ENCODE data around the gene TBATA. TPM values are rescaled to one million over a fixed set of nuclear protein-coding genes. Genes with fewer than 3 reads are reported as not detected.
"Not testable (repeated sequence)": the region's sequence is repeated elsewhere in the genome, so short reads cannot be mapped to it uniquely, and the experiment has no call there.

The TBATA gene
- total RNA-seq, 3 donors from 2014 or later = not detected

- no peak for DNase-seq (ENCODE audit: low spot score in 2 of 2)
- Histone ChIP-seq H3K27ac (no peak overlapping the region), H3K27me3 (no peaks in the 10 kb centered on the region), H3K4me3 (no peak overlapping the region), H3K4me1 (no peaks in the 10 kb centered on the region), H3K9me3 (peaks cover 0 to 10% of the 10 kb centered on the region in 2 donors), H3K36me3 (no peaks in the 10 kb centered on the region)
- TF ChIP-seq POLR2A (IDR thresholded peaks at IDR 0.05) (no peak), POLR2AphosphoS5 (IDR thresholded peaks at IDR 0.05) (no peak), CTCF (IDR thresholded peaks at IDR 0.05) (no peak)
- intact Hi-C loops (cut with DNase I; ENCODE audit: low total_unique reads) = no loop called here
Measured at GRCh38 chr10:70769121-70769520, 16.1 kb downstream of the TBATA start.

GRCh38 chr10:70768026-70768685 is 17.0 kb downstream of the TBATA start:
- H3K9me3 ChIP-seq; H3K27ac ChIP-seq; intact Hi-C loops (cut with DNase I; ENCODE audit: low total_unique reads); H3K36me3 ChIP-seq; H3K4me3 ChIP-seq; H3K4me1 ChIP-seq; H3K27me3 ChIP-seq: not testable (repeated sequence)
- DNase-seq (ENCODE audit: low spot score in 2 of 2) = peak in 1 of 2 donors; percentile 35

GRCh38 chr10:70765794-70766594 is 19.2 kb downstream of the TBATA start:
- TF ChIP-seq POLR2A (IDR thresholded peaks at IDR 0.05) (no peak), POLR2AphosphoS5 (IDR thresholded peaks at IDR 0.05) (no peak), CTCF (IDR thresholded peaks at IDR 0.05) (no peak)
- peak in 1 of 2 donors; percentile 41 for DNase-seq (ENCODE audit: low spot score in 2 of 2)
- no peaks in the 10 kb centered on the region for H3K27me3 ChIP-seq
- intact Hi-C loops (cut with DNase I; ENCODE audit: low total_unique reads) = no loop called here
- peaks cover 0 to 10% of the 10 kb centered on the region in 2 donors for H3K9me3 ChIP-seq
- no peaks in the 10 kb centered on the region for H3K4me1 ChIP-seq
- no peaks in the 10 kb centered on the region for H3K36me3 ChIP-seq
- no peak overlapping the region for H3K27ac ChIP-seq
- H3K4me3 ChIP-seq = no peak overlapping the region

GRCh38 chr10:70763567-70763966 is 21.6 kb downstream of the TBATA start:
- Histone ChIP-seq H3K36me3 (no peaks in the 10 kb centered on the region), H3K9me3 (peaks cover 0 to 10% of the 10 kb centered on the region in 2 donors), H3K27me3 (no peaks in the 10 kb centered on the region), H3K27ac (no peak overlapping the region), H3K4me1 (no peaks in the 10 kb centered on the region), H3K4me3 (no peak overlapping the region)
- peak in 1 of 2 donors; percentile 39 for DNase-seq (ENCODE audit: low spot score in 2 of 2)
- intact Hi-C loops (cut with DNase I; ENCODE audit: low total_unique reads) = no loop called here
- TF ChIP-seq POLR2A (IDR thresholded peaks at IDR 0.05) = no peak
- TF ChIP-seq CTCF (IDR thresholded peaks at IDR 0.05) = no peak
- no peak for TF ChIP-seq POLR2AphosphoS5 (IDR thresholded peaks at IDR 0.05)

- intact Hi-C loops (cut with DNase I; ENCODE audit: low total_unique reads) = no loop called here
Measured at GRCh38 chr10:70762441-70763175, 22.6 kb downstream of the TBATA start.

More at GRCh38 chr10:70762441-70763175, 22.6 kb downstream of the TBATA start:
- no peaks in the 10 kb centered on the region for H3K27me3 ChIP-seq
- TF ChIP-seq CTCF (IDR thresholded peaks at IDR 0.05) = no peak
- no peaks in the 10 kb centered on the region for H3K4me1 ChIP-seq
- H3K4me3 ChIP-seq = no peak overlapping the region
- H3K27ac ChIP-seq = no peak overlapping the region
- DNase-seq (ENCODE audit: low spot score in 2 of 2) = no peak
- peaks cover 0 to 10% of the 10 kb centered on the region in 2 donors for H3K9me3 ChIP-seq
- H3K36me3 ChIP-seq = no peaks in the 10 kb centered on the region
